GM12878 (cell line): ENCODE measurements around the gene AOPEP.

Experiments used
- CTCF ChIP-seq, 3 experiments: IDR thresholded peaks in 2 of 3; conservative IDR thresholded peaks in 1 of 3; 2 replicates each; pipeline ENCODE4 v1.5.1; 2011; ENCODE audit warnings: low read depth in 3 of 3, low read length in 3 of 3, mild to moderate bottlenecking in 3 of 3, control low read depth in 2 of 3, moderate library complexity in 2 of 3, inconsistent platforms in 1 of 3, mixed read lengths in 1 of 3; ENCODE audit not compliant: control insufficient read depth in 2 of 3, insufficient read depth in 1 of 3; ENCODE audit errors: extremely low read depth in 1 of 3
- EED ChIP-seq: sonication (generic); IDR thresholded peaks from 2 replicates; pipeline ENCODE4 v1.6.1; 2016; ENCODE audit warnings: antibody characterized with exemption, low read depth
- HDAC2 ChIP-seq: fragments of 200-600 bp; sonication (generic); IDR thresholded peaks from 2 replicates; pipeline ENCODE4 v1.6.1; 2017
- REST ChIP-seq: IDR thresholded peaks from 2 replicates; pipeline ENCODE4 v1.6.1; 2012; ENCODE audit warnings: mild to moderate bottlenecking, low read depth, low read length
- SMC3 ChIP-seq: IDR thresholded peaks from 2 replicates; pipeline ENCODE4 v1.6.1; 2011; ENCODE audit warnings: low read length, improper control_type of control experiment, borderline replicate concordance

- TF ChIP-seq REST (no peak), SMC3 (no peak), CTCF (IDR thresholded peaks at IDR 0.05 in 2 of 3, conservative IDR thresholded peaks at IDR 0.05 in 1 of 3; ENCODE audit: control insufficient read depth in 2 of 3, extremely low read depth in 1 of 3, insufficient read depth in 1 of 3, low read depth in 3 of 3, low read length in 3 of 3) (no peak), HDAC2 (no peak), EED (no peak)
Observed at GRCh38 chr9:94851467-94851866, 125.0 kb downstream of the AOPEP start.
